WI38 (cell line): ENCODE measurements around the gene ELAPOR1.

Experiments
- H3K4me3 ChIP-seq: 2 replicates; pipeline ENCODE4 v1.5.1; 2011; ENCODE audit warnings: low read depth, mild to moderate bottlenecking, control low read depth, low read length
- TF ChIP-seq, protein P1 (sequence below): IDR thresholded peaks from 2 replicates; pipeline ENCODE4 v1.5.1; 2012; ENCODE audit warnings: low read depth, mild to moderate bottlenecking, control low read depth, low read length

ELAPOR1 gene

DNA sequence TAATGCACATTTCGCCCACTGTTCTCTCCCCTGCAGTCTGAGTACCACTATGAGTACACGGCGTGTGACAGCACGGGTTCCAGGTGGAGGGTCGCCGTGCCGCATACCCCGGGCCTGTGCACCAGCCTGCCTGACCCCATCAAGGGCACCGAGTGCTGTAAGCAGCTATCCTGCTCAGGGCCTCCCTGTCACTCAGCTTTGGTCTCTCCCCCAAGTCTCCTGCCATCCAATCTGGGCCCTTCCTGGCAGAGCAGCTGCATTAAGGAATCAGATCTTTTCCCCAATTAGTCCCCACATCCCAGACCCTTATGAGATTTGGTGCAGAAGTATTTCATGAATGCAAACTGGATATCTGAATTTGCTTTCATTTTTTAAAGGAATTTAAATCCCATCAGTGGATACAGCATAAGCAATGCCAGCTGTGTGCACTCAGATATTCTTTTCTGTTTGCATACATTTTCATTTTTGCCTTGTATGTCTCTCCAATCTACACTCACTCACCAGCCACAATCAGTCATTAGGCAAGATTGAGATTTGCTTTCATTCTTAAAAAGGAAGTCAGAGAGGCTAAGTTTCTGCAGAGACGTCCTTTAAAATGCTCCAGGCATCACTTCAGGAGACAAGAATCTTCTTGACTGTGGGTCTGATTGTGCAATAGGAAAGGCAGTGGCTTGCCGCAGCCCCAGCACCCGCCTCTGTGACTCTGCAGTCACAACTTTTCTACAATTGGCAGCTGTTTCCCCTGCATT lies 48.1 kb downstream of the ELAPOR1 start:
- H3K4me3 ChIP-seq, result peak overlapping the region; percentile 24
- TF ChIP-seq, protein P1, sequence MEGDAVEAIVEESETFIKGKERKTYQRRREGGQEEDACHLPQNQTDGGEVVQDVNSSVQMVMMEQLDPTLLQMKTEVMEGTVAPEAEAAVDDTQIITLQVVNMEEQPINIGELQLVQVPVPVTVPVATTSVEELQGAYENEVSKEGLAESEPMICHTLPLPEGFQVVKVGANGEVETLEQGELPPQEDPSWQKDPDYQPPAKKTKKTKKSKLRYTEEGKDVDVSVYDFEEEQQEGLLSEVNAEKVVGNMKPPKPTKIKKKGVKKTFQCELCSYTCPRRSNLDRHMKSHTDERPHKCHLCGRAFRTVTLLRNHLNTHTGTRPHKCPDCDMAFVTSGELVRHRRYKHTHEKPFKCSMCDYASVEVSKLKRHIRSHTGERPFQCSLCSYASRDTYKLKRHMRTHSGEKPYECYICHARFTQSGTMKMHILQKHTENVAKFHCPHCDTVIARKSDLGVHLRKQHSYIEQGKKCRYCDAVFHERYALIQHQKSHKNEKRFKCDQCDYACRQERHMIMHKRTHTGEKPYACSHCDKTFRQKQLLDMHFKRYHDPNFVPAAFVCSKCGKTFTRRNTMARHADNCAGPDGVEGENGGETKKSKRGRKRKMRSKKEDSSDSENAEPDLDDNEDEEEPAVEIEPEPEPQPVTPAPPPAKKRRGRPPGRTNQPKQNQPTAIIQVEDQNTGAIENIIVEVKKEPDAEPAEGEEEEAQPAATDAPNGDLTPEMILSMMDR, result no peak

GRCh38 chr1:109162626-109163025 lies 48.7 kb downstream of the ELAPOR1 start:
- H3K4me3 ChIP-seq, result peak overlapping the region; percentile 24
- TF ChIP-seq, protein P1, result no peak

DNA sequence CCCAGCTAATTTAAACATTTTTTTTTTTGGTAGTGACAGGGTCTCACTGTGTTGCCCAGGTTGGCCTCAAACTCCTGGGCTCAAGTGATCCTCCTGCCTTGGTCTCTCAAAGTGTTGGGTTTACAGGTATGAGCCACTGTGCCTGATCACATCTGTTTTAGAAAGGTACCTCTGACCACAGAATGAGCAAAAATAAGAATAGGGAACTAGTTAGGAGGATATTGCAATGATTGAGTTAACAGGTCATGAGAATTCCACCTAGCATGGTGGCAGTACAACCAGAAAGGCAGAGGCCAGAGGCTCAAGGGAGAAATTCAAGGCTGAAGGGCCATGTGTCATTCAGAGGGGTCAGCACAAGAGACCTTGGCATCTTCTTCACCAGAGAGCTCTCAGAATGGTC lies 49.6 kb downstream of the ELAPOR1 start:
- TF ChIP-seq, protein P1, result no peak
- H3K4me3 ChIP-seq, result no peak overlapping the region
